ENCODE results near the gene UBA3.

- TF ChIP-seq CTCF (IDR thresholded peaks at IDR 0.05) (no peak), EP300 (IDR thresholded peaks at IDR 0.05) (no peak), POLR2AphosphoS5 (IDR thresholded peaks at IDR 0.05) (no peak)
Measured at GRCh38 chr3:69011096-69011730, 69.0 kb downstream of the UBA3 start.

Measured in suprapubic skin (tissue), 4 donors.